ENCODE results near the gene CALHM2. TPM values are rescaled to one million over a fixed set of nuclear protein-coding genes. Genes with fewer than 3 reads are reported as not detected.

The CALHM2 gene
- total and polyA plus RNA-seq, 2 of the 13 experiments (the other 11 are each of a cell fraction or from before 2014, with no cell fraction given), result 0.15 TPM; not detected in 1

DNA sequence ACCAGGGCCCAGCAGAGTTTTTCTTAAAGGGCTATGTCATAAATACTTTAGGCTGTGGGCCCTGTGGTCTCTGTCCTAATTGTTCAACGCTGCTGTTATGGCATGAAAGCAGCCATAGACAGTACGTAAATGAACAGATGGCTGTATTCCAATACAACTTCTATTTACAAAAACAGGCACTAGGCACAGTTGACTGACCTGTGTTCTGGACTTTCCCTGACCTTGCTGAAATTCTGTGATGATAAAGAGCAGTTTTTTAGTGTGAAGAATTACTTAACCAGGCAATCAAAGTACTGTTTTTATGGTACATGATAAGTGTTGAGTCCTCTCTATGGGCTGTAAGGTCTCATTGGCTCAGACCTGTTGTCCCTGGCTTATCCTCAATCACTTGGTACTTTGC, 38.6 kb downstream of the CALHM2 start (continued):
- TF ChIP-seq TCF7 (IDR thresholded peaks at IDR 0.05; ENCODE audit: low read depth) (no peak), ZNF674 (CRISPR knock-in tag; IDR thresholded peaks at IDR 0.05; ENCODE audit: low read depth) (no peak), MYNN (CRISPR knock-in tag; IDR thresholded peaks at IDR 0.05; ENCODE audit: low read depth) (no peak), ZNF577 (CRISPR knock-in tag; IDR thresholded peaks at IDR 0.05; ENCODE audit: borderline replicate concordance, low read depth) (no peak), SIN3B (IDR thresholded peaks at IDR 0.05; ENCODE audit: low read length) (no peak)

DNA sequence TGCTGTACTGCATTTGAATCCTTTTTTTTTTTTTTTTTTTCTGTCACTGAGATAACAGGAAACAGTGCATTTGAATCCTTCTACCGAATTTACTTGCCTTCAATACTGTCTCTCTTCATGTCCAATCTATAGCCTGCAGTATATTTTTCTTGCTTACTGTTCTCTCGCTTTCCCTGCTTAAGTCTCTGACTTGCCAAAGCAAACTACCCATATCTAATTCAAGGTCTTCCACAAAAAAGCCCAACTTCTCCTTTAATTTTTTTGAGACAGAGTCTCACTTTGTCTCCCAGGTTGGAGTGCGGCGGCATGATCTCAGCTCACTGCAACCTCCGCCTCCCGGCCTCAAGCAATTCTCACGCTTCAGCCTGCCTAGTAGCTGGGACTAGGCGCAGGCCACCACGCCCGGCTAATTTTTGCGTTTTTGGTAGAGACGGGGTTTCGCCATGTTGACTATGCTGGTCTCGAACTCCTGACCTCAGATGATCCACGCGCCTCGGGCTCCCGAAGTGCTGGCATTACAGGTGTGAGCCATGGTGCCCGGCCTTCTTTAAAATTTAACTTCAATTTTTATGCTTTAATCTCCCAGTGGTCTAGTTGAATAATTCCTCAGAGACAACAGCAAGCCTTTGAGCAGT, 54.9 kb downstream of the CALHM2 start:
- H3K4me3 ChIP-seq (replicated peaks in 1 of 3; ENCODE audit: insufficient read depth in 1 of 3, low read depth in 2 of 3, low read length in 3 of 3), result peak overlapping the region; percentile 71 to 94 (median 84)
- ATAC-seq (no peak), DNase-seq (ENCODE audit: low spot score) (no peak), FAIRE-seq (no peak)
- no TSS peak for BruUV-seq (replicated peaks)
- in situ Hi-C loops (cut with HindIII; ENCODE audit: extremely low pct_ligation_motif_present, low pct_unique_long_range_greater_than_20kb), result no loop called here
- peaks cover 55% of the 10 kb centered on the region for H3K79me2 ChIP-seq (ENCODE audit: insufficient read depth, low read length)
- H3K4me1 ChIP-seq (ENCODE audit: insufficient read depth, low read length), result peaks cover 49% of the 10 kb centered on the region
- no peaks in the 10 kb centered on the region for H4K20me1 ChIP-seq (ENCODE audit: insufficient read depth, low read length)
- ChIA-PET CTCF (ENCODE audit: low intra/inter-chr PET ratio, low total read pairs) (no interaction called here), POLR2A (interaction anchor here (0.8 to 1.8 kb wide), 8 partner anchors 8 to 265 kb away, joined by 3 to 10 read pairs (median 4); partner anchors contain the start of gene TAF5)
- no peaks in the 10 kb centered on the region for H3K9me3 ChIP-seq (ENCODE audit: low read length)
- peak overlapping the region; percentile 88 for H3K4me2 ChIP-seq (ENCODE audit: low read depth, low read length)
- H3K9ac ChIP-seq (ENCODE audit: insufficient read depth, low read depth, low read length), result peak overlapping the region; percentile 93
- H3K27ac ChIP-seq (ENCODE audit: extremely low read length, insufficient read depth, low read length), result peak overlapping the region; percentile 55
- H2AFZ ChIP-seq (ENCODE audit: low read length), result no peak overlapping the region
- no peaks in the 10 kb centered on the region; a peak in 1 of 5 replicates for H3K27me3 ChIP-seq (ENCODE audit: control insufficient read depth in 1 of 2, insufficient read depth in 2 of 2, low read length in 2 of 2)
- intact Hi-C loops (cut with micrococcal nuclease; ENCODE audit: unreplicated experiment), result no loop called here
- peaks cover 9 to 35% of the 10 kb centered on the region in 2 experiments; a peak in 4 of 5 replicates for H3K36me3 ChIP-seq (replicated peaks in 1 of 2; ENCODE audit: control insufficient read depth in 1 of 2, insufficient read depth in 2 of 2, low read length in 2 of 2)
- WGBS (ENCODE audit: low lambda C conversion rate), result 40% methylated on average over 19 of the region's 19 CpGs
- TF ChIP-seq ATRX (CRISPR knock-in tag; IDR thresholded peaks at IDR 0.05; ENCODE audit: borderline replicate concordance) (no peak), MED8 (CRISPR knock-in tag; IDR thresholded peaks at IDR 0.05; ENCODE audit: insufficient replicate concordance) (no peak), RORA (CRISPR knock-in tag; IDR thresholded peaks at IDR 0.05) (no peak), NFATC3 (CRISPR knock-in tag; IDR thresholded peaks at IDR 0.05) (no peak), ZBTB38 (CRISPR knock-in tag; IDR thresholded peaks at IDR 0.05) (peak; percentile 45; the same call in 1 of the 2 replicates), ZEB1 (IDR thresholded peaks at IDR 0.05; ENCODE audit: insufficient replicate concordance, low read depth) (no peak)
- TF ChIP-seq, protein P1, sequence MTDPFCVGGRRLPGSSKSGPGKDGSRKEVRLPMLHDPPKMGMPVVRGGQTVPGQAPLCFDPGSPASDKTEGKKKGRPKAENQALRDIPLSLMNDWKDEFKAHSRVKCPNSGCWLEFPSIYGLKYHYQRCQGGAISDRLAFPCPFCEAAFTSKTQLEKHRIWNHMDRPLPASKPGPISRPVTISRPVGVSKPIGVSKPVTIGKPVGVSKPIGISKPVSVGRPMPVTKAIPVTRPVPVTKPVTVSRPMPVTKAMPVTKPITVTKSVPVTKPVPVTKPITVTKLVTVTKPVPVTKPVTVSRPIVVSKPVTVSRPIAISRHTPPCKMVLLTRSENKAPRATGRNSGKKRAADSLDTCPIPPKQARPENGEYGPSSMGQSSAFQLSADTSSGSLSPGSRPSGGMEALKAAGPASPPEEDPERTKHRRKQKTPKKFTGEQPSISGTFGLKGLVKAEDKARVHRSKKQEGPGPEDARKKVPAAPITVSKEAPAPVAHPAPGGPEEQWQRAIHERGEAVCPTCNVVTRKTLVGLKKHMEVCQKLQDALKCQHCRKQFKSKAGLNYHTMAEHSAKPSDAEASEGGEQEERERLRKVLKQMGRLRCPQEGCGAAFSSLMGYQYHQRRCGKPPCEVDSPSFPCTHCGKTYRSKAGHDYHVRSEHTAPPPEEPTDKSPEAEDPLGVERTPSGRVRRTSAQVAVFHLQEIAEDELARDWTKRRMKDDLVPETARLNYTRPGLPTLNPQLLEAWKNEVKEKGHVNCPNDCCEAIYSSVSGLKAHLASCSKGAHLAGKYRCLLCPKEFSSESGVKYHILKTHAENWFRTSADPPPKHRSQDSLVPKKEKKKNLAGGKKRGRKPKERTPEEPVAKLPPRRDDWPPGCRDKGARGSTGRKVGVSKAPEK (CRISPR knock-in tag; IDR thresholded peaks at IDR 0.05; ENCODE audit: borderline replicate concordance), result no peak
